GM12865 (cell line): ENCODE measurements around the gene ZBTB21.

Experiments used
- DNase-seq: peaks from one replicate; pipeline ENCODE4 v3.0.0; 2010; ENCODE audit warnings: low read depth
- H3K4me3 ChIP-seq: 2 replicates; pipeline ENCODE4 v1.5.1; 2011; ENCODE audit warnings: mild to moderate bottlenecking, low read depth, low read length, control low read depth
- TF ChIP-seq, protein P1 (sequence below): IDR thresholded peaks from 2 replicates; pipeline ENCODE4 v1.5.1; 2011; ENCODE audit warnings: low read length, control low read depth, low read depth, inconsistent platforms; ENCODE audit not compliant: insufficient read depth; ENCODE audit errors: missing control alignments

ZBTB21 gene

GRCh38 chr21:41948901-41949300 is 61.3 kb downstream of the ZBTB21 start:
- no peak for DNase-seq
- no peak overlapping the region for H3K4me3 ChIP-seq
- TF ChIP-seq, protein P1, sequence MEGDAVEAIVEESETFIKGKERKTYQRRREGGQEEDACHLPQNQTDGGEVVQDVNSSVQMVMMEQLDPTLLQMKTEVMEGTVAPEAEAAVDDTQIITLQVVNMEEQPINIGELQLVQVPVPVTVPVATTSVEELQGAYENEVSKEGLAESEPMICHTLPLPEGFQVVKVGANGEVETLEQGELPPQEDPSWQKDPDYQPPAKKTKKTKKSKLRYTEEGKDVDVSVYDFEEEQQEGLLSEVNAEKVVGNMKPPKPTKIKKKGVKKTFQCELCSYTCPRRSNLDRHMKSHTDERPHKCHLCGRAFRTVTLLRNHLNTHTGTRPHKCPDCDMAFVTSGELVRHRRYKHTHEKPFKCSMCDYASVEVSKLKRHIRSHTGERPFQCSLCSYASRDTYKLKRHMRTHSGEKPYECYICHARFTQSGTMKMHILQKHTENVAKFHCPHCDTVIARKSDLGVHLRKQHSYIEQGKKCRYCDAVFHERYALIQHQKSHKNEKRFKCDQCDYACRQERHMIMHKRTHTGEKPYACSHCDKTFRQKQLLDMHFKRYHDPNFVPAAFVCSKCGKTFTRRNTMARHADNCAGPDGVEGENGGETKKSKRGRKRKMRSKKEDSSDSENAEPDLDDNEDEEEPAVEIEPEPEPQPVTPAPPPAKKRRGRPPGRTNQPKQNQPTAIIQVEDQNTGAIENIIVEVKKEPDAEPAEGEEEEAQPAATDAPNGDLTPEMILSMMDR, result no peak

GRCh38 chr21:41948078-41948895 is 61.9 kb downstream of the ZBTB21 start:
- no peak for DNase-seq
- TF ChIP-seq, protein P1, result no peak
- H3K4me3 ChIP-seq, result no peak overlapping the region

DNA sequence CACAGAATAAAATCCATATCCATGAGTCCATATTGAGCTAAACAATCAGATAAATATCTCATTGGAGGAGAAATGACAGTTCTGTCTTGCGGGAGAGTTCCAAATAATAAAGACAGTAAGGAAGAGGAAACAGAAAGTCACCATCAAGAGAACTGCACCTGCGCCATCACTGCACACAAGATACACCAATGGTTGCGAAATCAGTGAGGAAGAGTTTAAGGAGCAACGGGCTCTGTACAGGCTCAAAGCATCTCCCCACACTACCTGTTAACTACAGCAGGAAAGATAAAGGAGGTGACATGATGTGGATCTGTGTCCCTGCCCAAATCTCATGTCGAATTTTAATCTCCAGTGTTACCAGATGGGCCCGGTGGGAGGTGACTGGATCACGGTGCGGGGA is 64.2 kb downstream of the ZBTB21 start:
- TF ChIP-seq, protein P1, result no peak
- H3K4me3 ChIP-seq, result no peak overlapping the region
- DNase-seq, result no peak

- no peak for DNase-seq
- TF ChIP-seq, protein P1, result no peak
- no peak overlapping the region for H3K4me3 ChIP-seq
Measured at GRCh38 chr21:41943851-41944250, 66.3 kb downstream of the ZBTB21 start.

DNA sequence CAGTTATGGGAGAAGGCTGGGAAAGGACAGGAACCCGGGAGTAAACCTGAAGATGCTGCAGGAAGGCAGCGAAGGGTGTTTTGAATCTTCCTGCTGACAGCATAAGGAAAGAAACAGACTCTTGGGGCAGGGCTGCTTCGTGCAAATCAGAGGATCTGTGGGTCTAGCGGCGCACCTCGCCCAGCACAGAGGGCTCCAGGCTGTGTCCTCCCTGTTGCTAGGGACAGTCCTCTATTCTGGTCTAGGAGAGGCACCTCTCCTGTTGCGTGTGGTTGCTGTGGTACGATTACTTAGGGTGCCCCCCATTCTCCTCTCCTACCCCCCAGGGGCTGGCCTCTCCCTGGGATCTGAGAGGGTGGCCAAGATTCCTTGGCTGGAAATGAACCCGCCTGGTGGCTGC is 67.7 kb downstream of the ZBTB21 start:
- no peak for DNase-seq
- TF ChIP-seq, protein P1, result no peak
- H3K4me3 ChIP-seq, result no peak overlapping the region

DNA sequence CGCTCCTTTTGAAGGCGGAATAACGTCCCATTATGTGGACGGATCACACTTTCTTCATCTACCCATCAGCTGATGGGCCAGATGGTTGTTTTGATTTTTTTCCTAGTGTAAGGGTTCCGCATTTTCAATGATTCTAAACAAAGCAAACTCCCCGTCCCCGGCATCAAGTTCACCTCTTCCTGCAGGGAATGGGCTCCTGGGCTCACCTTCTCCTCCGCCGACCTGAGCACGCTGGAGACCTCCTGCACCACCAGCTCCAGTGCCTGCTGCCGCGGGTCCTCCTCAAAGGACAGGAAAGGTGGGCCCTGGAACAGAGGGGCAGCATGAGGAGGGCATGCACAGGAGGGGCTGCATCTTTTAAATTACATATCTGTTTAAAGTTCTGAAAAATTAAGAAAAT is 68.2 kb downstream of the ZBTB21 start:
- H3K4me3 ChIP-seq, result no peak overlapping the region
- DNase-seq, result no peak
- TF ChIP-seq, protein P1, result no peak

DNA sequence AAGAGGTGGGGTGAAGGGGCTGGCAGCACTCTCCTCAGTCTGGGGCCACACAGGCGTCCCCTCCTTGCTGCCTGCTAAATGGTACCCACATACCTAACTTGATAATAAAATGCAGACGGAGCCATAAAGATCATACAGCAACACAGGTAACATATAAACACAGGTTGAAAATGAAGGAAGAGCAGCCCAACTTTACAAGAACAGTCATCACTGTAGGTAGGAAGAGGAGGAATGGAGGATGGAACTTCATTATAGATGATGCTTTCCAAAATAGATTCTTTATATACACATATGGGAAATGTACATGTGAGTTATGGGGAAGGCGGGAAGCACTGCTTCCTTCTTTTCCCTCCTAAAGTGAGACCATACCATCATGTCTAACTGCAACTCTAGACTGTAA is 69.7 kb downstream of the ZBTB21 start:
- no peak for DNase-seq
- TF ChIP-seq, protein P1, result no peak
- no peak overlapping the region for H3K4me3 ChIP-seq
